ENCODE data around the gene ZNF888.

DNA sequence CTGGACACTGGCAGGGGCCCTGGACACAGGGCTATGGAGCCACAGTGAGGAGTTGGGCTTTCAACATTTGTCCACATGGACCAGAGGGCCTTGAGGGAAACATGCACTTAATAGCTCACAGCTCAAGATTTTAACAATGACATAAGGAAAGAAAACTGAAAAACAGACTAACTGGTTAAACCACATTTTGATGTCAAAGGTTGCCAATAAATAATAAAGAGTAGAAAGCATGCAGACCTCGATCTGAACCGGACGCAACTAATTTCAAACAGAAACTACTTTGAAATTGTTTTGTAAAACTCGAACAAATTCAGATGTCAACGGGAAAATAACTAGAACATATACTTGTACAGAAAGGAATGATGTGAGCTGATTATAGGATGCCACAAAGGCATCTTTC, 15.5 kb upstream of the ZNF888 start:
- TF ChIP-seq POLR2A (IDR thresholded peaks at IDR 0.05; ENCODE audit: low read depth), result no peak
- TF ChIP-seq POLR2AphosphoS5 (IDR thresholded peaks at IDR 0.05), result no peak
- TF ChIP-seq, protein P1, sequence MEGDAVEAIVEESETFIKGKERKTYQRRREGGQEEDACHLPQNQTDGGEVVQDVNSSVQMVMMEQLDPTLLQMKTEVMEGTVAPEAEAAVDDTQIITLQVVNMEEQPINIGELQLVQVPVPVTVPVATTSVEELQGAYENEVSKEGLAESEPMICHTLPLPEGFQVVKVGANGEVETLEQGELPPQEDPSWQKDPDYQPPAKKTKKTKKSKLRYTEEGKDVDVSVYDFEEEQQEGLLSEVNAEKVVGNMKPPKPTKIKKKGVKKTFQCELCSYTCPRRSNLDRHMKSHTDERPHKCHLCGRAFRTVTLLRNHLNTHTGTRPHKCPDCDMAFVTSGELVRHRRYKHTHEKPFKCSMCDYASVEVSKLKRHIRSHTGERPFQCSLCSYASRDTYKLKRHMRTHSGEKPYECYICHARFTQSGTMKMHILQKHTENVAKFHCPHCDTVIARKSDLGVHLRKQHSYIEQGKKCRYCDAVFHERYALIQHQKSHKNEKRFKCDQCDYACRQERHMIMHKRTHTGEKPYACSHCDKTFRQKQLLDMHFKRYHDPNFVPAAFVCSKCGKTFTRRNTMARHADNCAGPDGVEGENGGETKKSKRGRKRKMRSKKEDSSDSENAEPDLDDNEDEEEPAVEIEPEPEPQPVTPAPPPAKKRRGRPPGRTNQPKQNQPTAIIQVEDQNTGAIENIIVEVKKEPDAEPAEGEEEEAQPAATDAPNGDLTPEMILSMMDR (IDR thresholded peaks at IDR 0.05), result no peak
- TF ChIP-seq EP300 (IDR thresholded peaks at IDR 0.05), result no peak

Measured in esophagus muscularis mucosa (tissue), 4 donors.